Fibroblast of lung (primary cell): ENCODE data around the gene COL15A1.

Experiments
- EZH2 ChIP-seq: IDR thresholded peaks from 2 replicates; pipeline ENCODE4 v1.5.1; 2012; ENCODE audit warnings: low read length, control low read depth, mild to moderate bottlenecking; ENCODE audit errors: missing control alignments
- TF ChIP-seq, protein P1 (sequence below), 2 donors: IDR thresholded peaks in 1 of 2; conservative IDR thresholded peaks in 1 of 2; 1 replicate in 1 of 2; 2 replicates in 1 of 2; pipeline ENCODE4 v1.5.1; 2011 to 2012; ENCODE audit warnings: low read length in 2 of 2, control low read depth in 1 of 2, inconsistent platforms in 1 of 2, low read depth in 1 of 2, mild to moderate bottlenecking in 1 of 2

DNA sequence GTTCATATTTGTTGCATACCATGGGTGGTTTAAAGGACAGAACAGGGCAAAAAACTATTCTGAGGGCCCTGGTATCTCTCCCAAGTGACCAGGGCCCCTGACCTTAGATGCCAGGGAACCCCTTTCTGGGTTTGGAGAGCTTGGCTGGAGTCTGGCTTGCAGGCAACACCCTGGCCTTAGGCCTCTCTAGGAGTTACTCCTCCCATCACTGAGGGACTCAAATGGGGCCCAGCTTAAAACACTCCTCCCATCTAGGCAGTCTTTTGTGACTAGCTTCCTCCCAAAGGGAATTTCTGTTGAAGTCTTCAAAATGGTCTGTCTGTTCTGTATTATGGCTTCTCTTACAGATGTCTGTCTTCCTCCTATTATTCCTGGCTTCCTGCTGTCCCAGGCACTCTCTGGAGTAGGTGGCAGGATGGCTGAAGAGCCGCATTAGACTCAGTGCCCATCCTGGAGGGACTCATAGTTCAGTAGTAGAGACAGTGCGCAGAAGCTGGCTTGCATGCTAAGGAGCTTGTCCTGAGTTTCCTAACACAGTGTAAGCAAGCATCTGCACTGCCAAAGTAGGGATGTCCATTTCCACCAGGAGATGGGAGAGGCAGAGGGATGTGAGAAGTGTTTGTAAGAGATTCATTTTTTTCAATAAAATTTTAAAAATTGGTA is 10.0 kb downstream of the COL15A1 start:
- TF ChIP-seq, protein P1, sequence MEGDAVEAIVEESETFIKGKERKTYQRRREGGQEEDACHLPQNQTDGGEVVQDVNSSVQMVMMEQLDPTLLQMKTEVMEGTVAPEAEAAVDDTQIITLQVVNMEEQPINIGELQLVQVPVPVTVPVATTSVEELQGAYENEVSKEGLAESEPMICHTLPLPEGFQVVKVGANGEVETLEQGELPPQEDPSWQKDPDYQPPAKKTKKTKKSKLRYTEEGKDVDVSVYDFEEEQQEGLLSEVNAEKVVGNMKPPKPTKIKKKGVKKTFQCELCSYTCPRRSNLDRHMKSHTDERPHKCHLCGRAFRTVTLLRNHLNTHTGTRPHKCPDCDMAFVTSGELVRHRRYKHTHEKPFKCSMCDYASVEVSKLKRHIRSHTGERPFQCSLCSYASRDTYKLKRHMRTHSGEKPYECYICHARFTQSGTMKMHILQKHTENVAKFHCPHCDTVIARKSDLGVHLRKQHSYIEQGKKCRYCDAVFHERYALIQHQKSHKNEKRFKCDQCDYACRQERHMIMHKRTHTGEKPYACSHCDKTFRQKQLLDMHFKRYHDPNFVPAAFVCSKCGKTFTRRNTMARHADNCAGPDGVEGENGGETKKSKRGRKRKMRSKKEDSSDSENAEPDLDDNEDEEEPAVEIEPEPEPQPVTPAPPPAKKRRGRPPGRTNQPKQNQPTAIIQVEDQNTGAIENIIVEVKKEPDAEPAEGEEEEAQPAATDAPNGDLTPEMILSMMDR (conservative IDR thresholded peaks at IDR 0.05 in 1 of 2, IDR thresholded peaks at IDR 0.05 in 1 of 2; ENCODE audit: low read depth in 1 of 2, low read length in 2 of 2) = no peak
- no peak for TF ChIP-seq EZH2
